NCI-H526 treated with DMSO at 0.1 percent for 48 hours (cell line): ENCODE data around the gene RASGEF1B.
"Not testable (repeated sequence)": the region's sequence is repeated elsewhere in the genome, so short reads cannot be mapped to it uniquely, and the experiment has no call there.

Source experiments
- DNase-seq: peaks from one replicate; lab custom pipeline; 2025; lab: John Stamatoyannopoulos, UW

RASGEF1B gene

DNA sequence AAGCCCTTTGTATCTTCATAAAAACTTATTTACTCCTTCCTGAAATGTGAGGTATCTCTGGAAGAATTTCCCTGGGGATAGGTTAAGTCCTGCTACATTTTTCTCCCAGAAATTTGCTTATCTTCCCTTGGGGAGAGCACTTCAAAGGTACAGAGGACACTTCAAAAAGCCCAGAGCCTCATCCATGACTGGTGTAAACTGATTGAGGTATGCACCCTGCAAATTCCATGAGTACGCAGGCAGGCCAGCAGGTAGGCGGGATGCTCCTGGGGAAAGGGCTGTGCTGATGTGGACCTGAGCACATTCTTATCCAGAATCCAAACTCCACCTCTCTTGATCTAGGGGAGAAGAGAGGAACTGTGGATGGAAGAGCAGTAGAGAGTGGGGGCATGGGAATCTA, 26.3 kb upstream of the RASGEF1B start:
- no peak for DNase-seq

GRCh38 chr4:81495345-81495744, 23.6 kb upstream of the RASGEF1B start:
- no peak for DNase-seq

DNA sequence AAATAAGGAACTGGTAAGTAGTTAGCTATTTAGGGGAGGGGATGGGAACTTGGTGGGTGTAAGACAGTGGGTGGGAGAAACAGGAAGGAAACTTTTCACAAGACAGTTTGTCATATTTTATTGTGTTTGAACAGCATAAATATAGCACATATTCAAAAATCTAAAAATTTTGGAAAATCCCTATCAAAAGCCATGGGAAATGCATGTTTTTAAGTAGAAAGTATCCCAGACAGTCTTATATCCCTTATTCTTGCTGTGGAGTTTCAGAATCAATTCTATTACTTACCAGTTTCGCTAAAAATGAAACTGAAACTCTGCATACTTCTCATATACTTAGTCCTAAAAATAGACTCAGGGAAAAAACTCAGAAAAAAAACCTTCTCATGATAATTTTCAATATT, 22.3 kb upstream of the RASGEF1B start:
- DNase-seq, result no peak

GRCh38 chr4:81492606-81493230, 21.0 kb upstream of the RASGEF1B start:
- no peak for DNase-seq

- no peak for DNase-seq
These were observed 20.2 kb upstream of the RASGEF1B start for GRCh38 chr4:81491943-81492342.

GRCh38 chr4:81490403-81491160, 18.9 kb upstream of the RASGEF1B start:
- no peak for DNase-seq

DNA sequence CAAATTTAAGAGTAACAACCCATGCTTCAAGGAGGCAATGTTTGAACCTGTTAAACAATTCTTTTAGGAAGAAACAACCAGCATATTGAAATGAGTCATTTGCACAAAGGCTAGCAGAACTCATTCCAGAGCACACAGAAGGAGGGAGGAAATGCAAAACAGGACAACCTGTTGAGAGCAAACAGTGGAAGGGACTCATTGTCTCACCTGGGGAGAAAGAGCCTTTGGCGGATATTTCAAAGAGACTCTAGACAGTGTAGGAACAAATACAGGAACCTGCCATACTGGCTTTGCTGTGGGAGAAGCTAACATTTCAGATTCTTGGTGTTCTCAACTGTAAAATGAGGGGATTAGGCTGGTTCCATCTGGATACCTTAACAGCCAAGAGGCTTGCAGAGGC, 14.8 kb upstream of the RASGEF1B start:
- DNase-seq, result peak; percentile 6

- DNase-seq, result no peak
These were observed 13.7 kb upstream of the RASGEF1B start for GRCh38 chr4:81485310-81485980.

DNA sequence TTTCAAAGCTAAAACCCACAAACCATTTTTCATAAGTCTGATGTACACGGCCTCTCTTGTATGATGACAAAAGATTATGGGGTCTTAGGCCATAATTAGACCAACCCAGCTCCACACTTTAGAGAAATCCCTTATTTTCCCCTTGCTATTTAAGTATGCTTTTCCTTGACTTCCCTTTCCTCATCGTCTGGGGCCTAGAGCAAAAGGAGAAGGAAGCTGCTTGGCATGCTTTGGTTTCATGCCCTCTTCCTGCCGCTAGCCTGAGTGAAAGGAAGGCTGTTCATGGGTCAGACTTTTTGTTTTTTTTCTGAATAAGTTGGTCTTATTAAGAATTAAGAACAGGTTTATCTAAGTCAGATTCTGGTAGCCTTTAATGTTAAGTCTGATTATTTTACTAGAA, 10.6 kb upstream of the RASGEF1B start:
- DNase-seq, result no peak

DNA sequence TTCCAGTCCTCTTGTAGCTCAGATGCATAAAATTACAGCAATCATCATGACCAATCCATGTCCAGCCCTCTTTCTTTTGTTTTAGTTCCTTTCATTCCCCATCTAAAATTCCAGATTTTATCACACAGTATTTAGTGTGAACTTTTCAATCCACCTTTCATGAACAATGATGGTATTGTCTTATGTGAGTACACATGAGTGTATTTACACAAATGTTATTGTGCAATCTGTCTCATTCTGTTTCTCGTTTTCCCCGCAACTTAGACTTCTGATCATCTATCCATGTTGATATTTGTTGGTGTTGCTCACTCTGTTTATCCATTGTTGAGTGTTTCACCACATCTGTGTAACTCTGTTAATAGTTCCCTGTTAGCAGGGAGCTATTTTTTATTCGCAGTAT, 9.4 kb upstream of the RASGEF1B start:
- DNase-seq, result no peak

GRCh38 chr4:81479573-81479972, 7.9 kb upstream of the RASGEF1B start:
- not testable (repeated sequence) for DNase-seq

GRCh38 chr4:81473331-81474265, 1.9 kb upstream of the RASGEF1B start:
- DNase-seq, result not testable (repeated sequence)

DNA sequence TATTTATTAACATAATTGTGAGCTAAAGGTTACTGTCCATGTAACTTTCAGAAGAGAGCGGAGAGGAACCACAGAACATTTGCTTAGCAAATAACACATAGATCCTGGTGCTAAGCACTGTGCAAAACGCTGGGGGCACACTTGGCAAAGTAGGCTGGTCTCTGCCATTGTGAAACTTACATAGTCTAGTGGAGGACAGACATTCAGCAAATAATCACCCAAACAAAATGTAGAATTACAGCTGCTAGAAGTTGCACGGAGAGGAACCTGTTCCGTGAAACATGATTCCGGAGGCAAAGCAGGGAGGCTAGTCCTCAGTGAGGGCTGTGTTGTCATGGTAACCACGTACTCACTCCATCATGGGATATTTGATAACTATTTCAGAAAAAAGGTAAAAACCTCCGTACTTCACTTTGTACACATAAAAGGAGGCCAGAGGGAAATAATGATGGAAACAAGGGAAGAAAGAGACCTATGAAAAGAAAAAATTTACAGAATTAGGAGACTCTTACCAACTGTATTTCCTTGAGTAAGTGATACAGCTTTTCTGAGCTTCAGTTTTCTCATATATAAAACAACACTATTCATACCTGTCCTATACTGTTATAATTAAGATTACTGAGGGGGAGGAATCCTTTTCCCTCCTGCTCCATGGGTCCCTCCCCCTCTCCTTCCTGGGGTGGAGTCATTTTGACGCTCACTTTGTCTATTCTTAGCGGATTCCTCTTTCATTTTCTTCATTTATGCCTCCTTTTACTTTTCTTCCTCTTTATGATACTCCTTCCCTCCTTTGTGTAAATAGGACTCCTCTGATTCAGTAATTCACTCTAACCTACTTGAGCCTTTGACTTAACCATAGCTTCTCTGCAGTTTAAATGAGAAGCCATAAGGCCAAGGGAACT, 825 bp upstream of the RASGEF1B start:
- DNase-seq, result no peak

DNA sequence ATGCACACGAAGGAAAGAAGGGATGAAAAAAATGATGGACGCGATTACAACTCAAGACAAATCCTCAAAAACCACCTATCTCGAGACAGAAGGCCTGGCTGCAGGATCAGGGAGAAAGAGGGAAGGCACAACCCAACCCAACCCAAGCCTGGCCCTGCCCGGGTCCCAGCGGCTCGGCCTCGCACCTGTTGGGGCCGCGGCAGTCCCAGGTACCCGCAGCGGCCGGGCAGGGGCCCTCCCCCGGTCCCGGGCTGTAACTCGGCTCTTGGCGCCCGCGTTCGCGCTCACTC, 464 bp downstream of the RASGEF1B start:
- no peak for DNase-seq

DNA sequence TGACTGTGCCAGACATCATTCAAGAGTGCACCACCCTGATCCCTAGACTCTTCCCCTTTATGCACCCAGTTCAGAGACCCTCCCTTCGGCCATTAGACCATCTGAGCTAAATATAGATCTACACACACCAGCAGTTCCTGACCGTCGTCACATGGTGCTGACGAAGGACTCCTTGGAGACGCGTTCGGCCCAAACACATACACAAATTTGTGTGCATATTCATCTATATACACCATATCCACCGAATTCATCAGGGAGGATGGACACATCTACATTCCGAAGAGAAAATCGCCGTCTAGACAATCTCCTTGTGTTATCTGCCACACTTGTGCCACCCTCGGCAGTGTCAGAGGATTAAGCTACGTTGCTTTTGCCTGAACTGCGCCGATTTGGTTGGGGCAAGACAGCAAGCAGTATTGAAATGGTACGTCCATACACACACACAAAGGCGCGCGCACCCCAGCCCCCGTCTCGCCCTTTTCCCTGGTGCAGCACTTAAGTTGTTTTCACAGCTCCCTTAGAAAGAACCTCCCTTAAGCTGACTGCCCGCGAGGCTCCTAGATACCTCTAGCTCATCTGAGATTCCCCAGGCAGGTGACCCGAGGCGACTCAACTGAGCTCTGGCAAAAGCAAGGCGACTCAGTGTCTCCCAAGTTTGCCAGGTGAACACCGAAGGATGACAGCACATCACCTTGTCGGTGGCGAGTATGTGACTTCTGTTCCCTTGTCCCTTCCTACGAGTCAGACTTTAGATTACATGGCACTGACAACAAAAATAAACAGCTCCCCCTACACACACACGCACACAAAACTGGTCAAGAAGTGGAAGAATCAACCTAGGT, 1.0 kb downstream of the RASGEF1B start:
- no peak for DNase-seq

DNA sequence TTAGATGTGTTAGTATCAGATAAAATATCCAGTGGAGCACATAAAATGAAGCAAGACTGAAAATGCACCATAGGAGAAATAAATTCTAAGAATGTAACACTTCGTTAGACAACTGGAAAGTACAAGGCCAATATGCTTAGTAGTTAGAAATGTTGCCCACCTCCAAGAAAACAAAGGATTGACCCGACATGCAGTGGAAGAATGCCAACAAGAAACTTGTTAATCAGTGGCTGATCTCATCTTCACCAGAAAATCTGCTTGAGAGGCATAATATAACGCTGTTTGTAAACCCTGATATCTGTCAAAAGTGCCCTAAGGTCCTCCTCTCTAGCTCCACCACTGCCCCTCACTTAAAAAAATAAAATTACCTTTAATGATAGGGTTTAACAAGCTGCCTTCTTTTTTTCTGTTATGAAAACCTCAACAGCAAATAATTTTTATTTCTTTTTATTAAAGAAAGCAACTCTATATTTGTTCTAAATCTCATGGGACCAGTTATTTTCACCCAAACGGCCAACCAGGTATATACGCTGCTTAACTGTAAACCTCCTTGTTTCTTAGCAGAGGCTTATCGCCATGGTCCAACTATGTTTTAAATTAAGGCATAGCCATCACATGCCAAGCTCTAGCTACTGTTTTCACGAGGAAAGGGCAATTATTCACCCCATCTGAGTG, 1.8 kb downstream of the RASGEF1B start:
- DNase-seq, result no peak

DNA sequence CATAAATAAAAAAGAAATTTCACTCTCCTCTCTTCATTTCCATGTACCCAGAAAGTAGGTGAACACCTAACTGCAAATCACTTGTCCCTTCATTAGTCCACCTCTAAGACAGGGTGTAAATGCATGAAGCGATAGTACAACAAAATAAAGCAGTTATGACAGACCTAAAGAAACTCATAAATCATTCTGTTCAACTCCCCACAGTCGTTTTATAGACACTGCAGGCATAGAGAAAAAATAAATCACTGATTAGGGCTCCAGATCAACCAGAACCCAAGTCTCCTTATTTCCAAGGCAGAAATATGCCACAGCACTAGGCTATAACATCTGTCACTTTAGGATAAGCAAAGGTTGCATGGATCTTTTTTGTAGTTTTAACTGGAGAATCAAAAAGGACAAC, 3.0 kb downstream of the RASGEF1B start:
- no peak for DNase-seq

GRCh38 chr4:81467672-81467964, 4.1 kb downstream of the RASGEF1B start:
- no peak for DNase-seq

- peak; percentile 0 for DNase-seq
These were observed 4.7 kb downstream of the RASGEF1B start for GRCh38 chr4:81466841-81467671.
